ENCODE results near the gene RBMS2.

GRCh38 chr12:56510786-56511185 lies 10.8 kb upstream of the RBMS2 start:
- no peak for TF ChIP-seq EP300 (IDR thresholded peaks at IDR 0.05; ENCODE audit: borderline replicate concordance)
- TF ChIP-seq, protein P1, sequence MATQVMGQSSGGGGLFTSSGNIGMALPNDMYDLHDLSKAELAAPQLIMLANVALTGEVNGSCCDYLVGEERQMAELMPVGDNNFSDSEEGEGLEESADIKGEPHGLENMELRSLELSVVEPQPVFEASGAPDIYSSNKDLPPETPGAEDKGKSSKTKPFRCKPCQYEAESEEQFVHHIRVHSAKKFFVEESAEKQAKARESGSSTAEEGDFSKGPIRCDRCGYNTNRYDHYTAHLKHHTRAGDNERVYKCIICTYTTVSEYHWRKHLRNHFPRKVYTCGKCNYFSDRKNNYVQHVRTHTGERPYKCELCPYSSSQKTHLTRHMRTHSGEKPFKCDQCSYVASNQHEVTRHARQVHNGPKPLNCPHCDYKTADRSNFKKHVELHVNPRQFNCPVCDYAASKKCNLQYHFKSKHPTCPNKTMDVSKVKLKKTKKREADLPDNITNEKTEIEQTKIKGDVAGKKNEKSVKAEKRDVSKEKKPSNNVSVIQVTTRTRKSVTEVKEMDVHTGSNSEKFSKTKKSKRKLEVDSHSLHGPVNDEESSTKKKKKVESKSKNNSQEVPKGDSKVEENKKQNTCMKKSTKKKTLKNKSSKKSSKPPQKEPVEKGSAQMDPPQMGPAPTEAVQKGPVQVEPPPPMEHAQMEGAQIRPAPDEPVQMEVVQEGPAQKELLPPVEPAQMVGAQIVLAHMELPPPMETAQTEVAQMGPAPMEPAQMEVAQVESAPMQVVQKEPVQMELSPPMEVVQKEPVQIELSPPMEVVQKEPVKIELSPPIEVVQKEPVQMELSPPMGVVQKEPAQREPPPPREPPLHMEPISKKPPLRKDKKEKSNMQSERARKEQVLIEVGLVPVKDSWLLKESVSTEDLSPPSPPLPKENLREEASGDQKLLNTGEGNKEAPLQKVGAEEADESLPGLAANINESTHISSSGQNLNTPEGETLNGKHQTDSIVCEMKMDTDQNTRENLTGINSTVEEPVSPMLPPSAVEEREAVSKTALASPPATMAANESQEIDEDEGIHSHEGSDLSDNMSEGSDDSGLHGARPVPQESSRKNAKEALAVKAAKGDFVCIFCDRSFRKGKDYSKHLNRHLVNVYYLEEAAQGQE (IDR thresholded peaks at IDR 0.05; ENCODE audit: low read depth) = no peak
- no peak for TF ChIP-seq TCF12 (IDR thresholded peaks at IDR 0.05; ENCODE audit: low read depth)
- TF ChIP-seq FOXM1 (IDR thresholded peaks at IDR 0.05; ENCODE audit: borderline replicate concordance, low read depth) = no peak
- TF ChIP-seq CEBPB (IDR thresholded peaks at IDR 0.05) = no peak
- TF ChIP-seq, protein P2, sequence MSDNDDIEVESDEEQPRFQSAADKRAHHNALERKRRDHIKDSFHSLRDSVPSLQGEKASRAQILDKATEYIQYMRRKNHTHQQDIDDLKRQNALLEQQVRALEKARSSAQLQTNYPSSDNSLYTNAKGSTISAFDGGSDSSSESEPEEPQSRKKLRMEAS (IDR thresholded peaks at IDR 0.05) = no peak

Measured in Ishikawa (cell line).